HepG2 (cell line): ENCODE measurements around the gene VWA1. TPM values are rescaled to one million over a fixed set of nuclear protein-coding genes. Genes with fewer than 3 reads are reported as not detected.

Source experiments
- AHR ChIP-seq: IDR thresholded peaks from 2 replicates; pipeline ENCODE4 v1.6.1; 2018; ENCODE audit warnings: missing genetic modification reagents, missing compliant biosample characterization
- ATF1 ChIP-seq: IDR thresholded peaks from 2 replicates; pipeline ENCODE4 v1.6.1; 2016; ENCODE audit warnings: mild to moderate bottlenecking, control low read depth
- CENPT ChIP-seq: sonication (generic); formaldehyde crosslinking; IDR thresholded peaks from 2 replicates; pipeline ENCODE4 v1.8.0; 2022; ENCODE audit warnings: low read depth, mild to moderate bottlenecking, moderate library complexity, missing genetic modification reagents
- HNRNPH1 ChIP-seq: fragments of 200-400 bp; formaldehyde crosslinking; optimal IDR thresholded peaks from 2 replicates; pipeline ENCODE3; 2017; ENCODE audit warnings: mild to moderate bottlenecking, low read depth, low read length
- IKZF1 ChIP-seq: fragments of 450-650 bp; IDR thresholded peaks from 2 replicates; pipeline ENCODE4 v1.7.1; 2016
- KLF11 ChIP-seq: IDR thresholded peaks from 2 replicates; pipeline ENCODE4 v1.6.1; 2016; ENCODE audit warnings: missing compliant biosample characterization
- MEF2D ChIP-seq: sonication (generic); formaldehyde crosslinking; IDR thresholded peaks from 2 replicates; pipeline ENCODE4 v1.5.1; 2020; ENCODE audit warnings: mild to moderate bottlenecking, missing genetic modification reagents
- MTA1 ChIP-seq: sonication (generic); formaldehyde crosslinking; IDR thresholded peaks from 2 replicates; pipeline ENCODE4 v1.4.0; 2020; ENCODE audit warnings: missing genetic modification reagents, mild to moderate bottlenecking, borderline replicate concordance
- MYC ChIP-seq: sonication (generic); formaldehyde crosslinking; IDR thresholded peaks from 2 replicates; pipeline ENCODE4 v1.9.0; 2021; ENCODE audit warnings: missing genetic modification reagents, borderline replicate concordance
- ONECUT2 ChIP-seq: sonication (generic); formaldehyde crosslinking; IDR thresholded peaks from 2 replicates; pipeline ENCODE4 v1.4.0; 2020; ENCODE audit warnings: missing genetic modification reagents
- PITX1 ChIP-seq: sonication (generic); formaldehyde crosslinking; IDR thresholded peaks from 2 replicates; pipeline ENCODE4 v1.5.1; 2020; ENCODE audit warnings: mild to moderate bottlenecking, missing genetic modification reagents
- RFX1 ChIP-seq: fragments of 450-650 bp; IDR thresholded peaks from 2 replicates; pipeline ENCODE4 v1.6.1; 2017
- SAP130 ChIP-seq: IDR thresholded peaks from 2 replicates; pipeline ENCODE4 v1.6.1; 2016; ENCODE audit warnings: low read depth
- SP140L ChIP-seq: sonication (generic); formaldehyde crosslinking; IDR thresholded peaks from 2 replicates; pipeline ENCODE4 v1.4.0; 2020; ENCODE audit warnings: missing genetic modification reagents, borderline replicate concordance
- STAT5B ChIP-seq: sonication (generic); formaldehyde crosslinking; IDR thresholded peaks from 2 replicates; pipeline ENCODE4 v1.4.0; 2020; ENCODE audit warnings: missing genetic modification reagents
- SUZ12 ChIP-seq: fragments of 150-350 bp; IDR thresholded peaks from 2 replicates; pipeline ENCODE4 v1.6.1; 2014; ENCODE audit warnings: low read depth, low read length
- TMF1 ChIP-seq: sonication (generic); formaldehyde crosslinking; IDR thresholded peaks from 2 replicates; pipeline ENCODE4 v1.8.1; 2022; ENCODE audit warnings: low read depth, missing genetic modification reagents
- ZMYM4 ChIP-seq: sonication (generic); formaldehyde crosslinking; IDR thresholded peaks from 2 replicates; pipeline ENCODE4 v1.8.1; 2023; ENCODE audit warnings: mild to moderate bottlenecking, missing genetic modification reagents
- ZNF205 ChIP-seq: IDR thresholded peaks from 2 replicates; pipeline ENCODE4 v1.6.1; 2018; ENCODE audit warnings: missing biosample characterization, missing genetic modification reagents
- ZNF296 ChIP-seq: sonication (generic); formaldehyde crosslinking; conservative IDR thresholded peaks from 2 replicates; pipeline ENCODE4 v1.5.0; 2020; ENCODE audit warnings: mild to moderate bottlenecking, missing genetic modification reagents
- ZNF335 ChIP-seq: sonication (generic); formaldehyde crosslinking; IDR thresholded peaks from 2 replicates; pipeline ENCODE4 v1.4.0; 2020; ENCODE audit warnings: missing genetic modification reagents
- ZNF709 ChIP-seq: sonication (generic); formaldehyde crosslinking; IDR thresholded peaks from 2 replicates; pipeline ENCODE4 v1.5.0; 2020; ENCODE audit warnings: mild to moderate bottlenecking, missing genetic modification reagents
- polyA plus RNA-seq, 8 experiments: library from polyadenylated mRNA; depleted of rRNA in 3 of 8; stranded (reverse) in 7 of 8; unstranded in 1 of 8; fragments of >200 nt; fragmentation: Illumina TruSeq in 4 of 8; extraction: Trizol in 4 of 8; gene quantifications; 2 replicates each; pipeline versions ENCODE4 v1.2.1 to v1.2.3, GENCODE V29; 2011 to 2016; ENCODE audit warnings: low read depth in 4 of 8, missing spikeins in 1 of 8, mixed read lengths in 1 of 8; ENCODE audit not compliant: insufficient read depth in 1 of 8
- total RNA-seq, 5 experiments: library from RNA; depleted of rRNA; stranded (reverse); fragments of >200 nt; fragmentation: Illumina TruSeq; extraction: Trizol; gene quantifications; 2 replicates each; pipeline ENCODE4 v1.2.3, GENCODE V29; 2016; ENCODE audit warnings: low read depth in 1 of 5
- TF ChIP-seq, protein P1 (sequence below): sonication (generic); formaldehyde crosslinking; IDR thresholded peaks from 2 replicates; pipeline ENCODE4 v1.4.0; 2020; ENCODE audit warnings: missing genetic modification reagents
- TF ChIP-seq, protein P2 (sequence below), 2 experiments: sonication (generic) in 1 of 2; formaldehyde crosslinking in 1 of 2; IDR thresholded peaks; 2 replicates each; pipeline versions ENCODE4 v1.6.1 to v1.9.0; 2014 to 2022; ENCODE audit warnings: antibody characterized with exemption in 1 of 2, borderline replicate concordance in 1 of 2, inconsistent platforms in 1 of 2, low read depth in 1 of 2, missing genetic modification reagents in 1 of 2

VWA1 gene
- total and polyA plus RNA-seq, 2 of the 13 experiments (the other 11 are each of a cell fraction or from before 2014, with no cell fraction given): 40.9 to 57.5 TPM

DNA sequence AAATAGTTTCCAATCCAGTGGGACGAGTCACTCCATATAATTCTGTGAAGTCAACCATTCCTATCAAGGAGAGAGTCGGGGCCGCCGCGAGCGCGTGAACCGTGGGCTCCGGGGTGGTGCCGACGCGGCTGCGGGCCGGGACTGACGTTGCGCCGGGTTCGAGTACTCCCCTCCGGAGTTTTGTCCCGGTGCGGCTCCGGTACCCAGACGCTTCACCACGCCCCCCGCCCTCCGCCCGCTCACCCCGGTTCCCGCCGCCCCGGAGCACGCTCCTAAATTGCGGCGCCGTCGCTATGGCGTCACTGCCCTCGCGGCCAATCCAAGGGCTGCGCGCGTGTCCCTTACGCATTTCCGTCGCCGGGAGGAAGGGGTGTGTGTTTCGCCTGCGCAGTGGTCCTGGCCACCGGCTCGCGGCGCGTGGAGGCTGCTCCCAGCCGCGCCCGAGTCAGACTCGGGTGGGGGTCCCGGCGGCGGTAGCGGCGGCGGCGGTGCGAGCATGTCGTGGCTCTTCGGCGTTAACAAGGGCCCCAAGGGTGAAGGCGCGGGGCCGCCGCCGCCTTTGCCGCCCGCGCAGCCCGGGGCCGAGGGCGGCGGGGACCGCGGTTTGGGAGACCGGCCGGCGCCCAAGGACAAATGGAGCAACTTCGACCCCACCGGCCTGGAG, 36.0 kb downstream of the VWA1 start, which contains the start of gene ATAD3B (continued):
- TF ChIP-seq, protein P1, sequence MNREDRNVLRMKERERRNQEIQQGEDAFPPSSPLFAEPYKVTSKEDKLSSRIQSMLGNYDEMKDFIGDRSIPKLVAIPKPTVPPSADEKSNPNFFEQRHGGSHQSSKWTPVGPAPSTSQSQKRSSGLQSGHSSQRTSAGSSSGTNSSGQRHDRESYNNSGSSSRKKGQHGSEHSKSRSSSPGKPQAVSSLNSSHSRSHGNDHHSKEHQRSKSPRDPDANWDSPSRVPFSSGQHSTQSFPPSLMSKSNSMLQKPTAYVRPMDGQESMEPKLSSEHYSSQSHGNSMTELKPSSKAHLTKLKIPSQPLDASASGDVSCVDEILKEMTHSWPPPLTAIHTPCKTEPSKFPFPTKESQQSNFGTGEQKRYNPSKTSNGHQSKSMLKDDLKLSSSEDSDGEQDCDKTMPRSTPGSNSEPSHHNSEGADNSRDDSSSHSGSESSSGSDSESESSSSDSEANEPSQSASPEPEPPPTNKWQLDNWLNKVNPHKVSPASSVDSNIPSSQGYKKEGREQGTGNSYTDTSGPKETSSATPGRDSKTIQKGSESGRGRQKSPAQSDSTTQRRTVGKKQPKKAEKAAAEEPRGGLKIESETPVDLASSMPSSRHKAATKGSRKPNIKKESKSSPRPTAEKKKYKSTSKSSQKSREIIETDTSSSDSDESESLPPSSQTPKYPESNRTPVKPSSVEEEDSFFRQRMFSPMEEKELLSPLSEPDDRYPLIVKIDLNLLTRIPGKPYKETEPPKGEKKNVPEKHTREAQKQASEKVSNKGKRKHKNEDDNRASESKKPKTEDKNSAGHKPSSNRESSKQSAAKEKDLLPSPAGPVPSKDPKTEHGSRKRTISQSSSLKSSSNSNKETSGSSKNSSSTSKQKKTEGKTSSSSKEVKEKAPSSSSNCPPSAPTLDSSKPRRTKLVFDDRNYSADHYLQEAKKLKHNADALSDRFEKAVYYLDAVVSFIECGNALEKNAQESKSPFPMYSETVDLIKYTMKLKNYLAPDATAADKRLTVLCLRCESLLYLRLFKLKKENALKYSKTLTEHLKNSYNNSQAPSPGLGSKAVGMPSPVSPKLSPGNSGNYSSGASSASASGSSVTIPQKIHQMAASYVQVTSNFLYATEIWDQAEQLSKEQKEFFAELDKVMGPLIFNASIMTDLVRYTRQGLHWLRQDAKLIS (CRISPR knock-in tag): no peak
- TF ChIP-seq AHR (CRISPR knock-in tag) (0 out of 2 replicates have a peak, but pooled peaks have one; percentile 26), ZNF296 (CRISPR knock-in tag) (no peak), STAT5B (CRISPR knock-in tag) (no peak), MEF2D (CRISPR knock-in tag) (peak; percentile 66; the same call in 1 of the 2 replicates), CENPT (CRISPR knock-in tag) (no peak), HNRNPH1 (no peak), MYC (peak; percentile 95), ONECUT2 (CRISPR knock-in tag) (no peak), SUZ12 (no peak), ZNF205 (CRISPR knock-in tag) (no peak), ATF1 (peak; percentile 96), TMF1 (no peak), ZMYM4 (CRISPR knock-in tag) (no peak), IKZF1 (no peak), MTA1 (CRISPR knock-in tag) (peak; percentile 68; the same call in 1 of the 2 replicates), SAP130 (CRISPR knock-in tag) (peak; percentile 98), SP140L (CRISPR knock-in tag) (no peak), PITX1 (CRISPR knock-in tag) (no peak), RFX1 (peak; percentile 15; the same call in 1 of the 2 replicates), KLF11 (CRISPR knock-in tag) (no peak), ZNF335 (CRISPR knock-in tag) (no peak), ZNF709 (CRISPR knock-in tag) (no peak)
- TF ChIP-seq, protein P2, sequence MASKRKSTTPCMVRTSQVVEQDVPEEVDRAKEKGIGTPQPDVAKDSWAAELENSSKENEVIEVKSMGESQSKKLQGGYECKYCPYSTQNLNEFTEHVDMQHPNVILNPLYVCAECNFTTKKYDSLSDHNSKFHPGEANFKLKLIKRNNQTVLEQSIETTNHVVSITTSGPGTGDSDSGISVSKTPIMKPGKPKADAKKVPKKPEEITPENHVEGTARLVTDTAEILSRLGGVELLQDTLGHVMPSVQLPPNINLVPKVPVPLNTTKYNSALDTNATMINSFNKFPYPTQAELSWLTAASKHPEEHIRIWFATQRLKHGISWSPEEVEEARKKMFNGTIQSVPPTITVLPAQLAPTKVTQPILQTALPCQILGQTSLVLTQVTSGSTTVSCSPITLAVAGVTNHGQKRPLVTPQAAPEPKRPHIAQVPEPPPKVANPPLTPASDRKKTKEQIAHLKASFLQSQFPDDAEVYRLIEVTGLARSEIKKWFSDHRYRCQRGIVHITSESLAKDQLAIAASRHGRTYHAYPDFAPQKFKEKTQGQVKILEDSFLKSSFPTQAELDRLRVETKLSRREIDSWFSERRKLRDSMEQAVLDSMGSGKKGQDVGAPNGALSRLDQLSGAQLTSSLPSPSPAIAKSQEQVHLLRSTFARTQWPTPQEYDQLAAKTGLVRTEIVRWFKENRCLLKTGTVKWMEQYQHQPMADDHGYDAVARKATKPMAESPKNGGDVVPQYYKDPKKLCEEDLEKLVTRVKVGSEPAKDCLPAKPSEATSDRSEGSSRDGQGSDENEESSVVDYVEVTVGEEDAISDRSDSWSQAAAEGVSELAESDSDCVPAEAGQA (IDR thresholded peaks at IDR 0.05; ENCODE audit: low read depth): peak; percentile 93
- TF ChIP-seq, protein P2 (CRISPR knock-in tag; IDR thresholded peaks at IDR 0.05; ENCODE audit: borderline replicate concordance): no peak
